ENCODE measurements around the gene MAP1LC3B.

The MAP1LC3B gene

DNA sequence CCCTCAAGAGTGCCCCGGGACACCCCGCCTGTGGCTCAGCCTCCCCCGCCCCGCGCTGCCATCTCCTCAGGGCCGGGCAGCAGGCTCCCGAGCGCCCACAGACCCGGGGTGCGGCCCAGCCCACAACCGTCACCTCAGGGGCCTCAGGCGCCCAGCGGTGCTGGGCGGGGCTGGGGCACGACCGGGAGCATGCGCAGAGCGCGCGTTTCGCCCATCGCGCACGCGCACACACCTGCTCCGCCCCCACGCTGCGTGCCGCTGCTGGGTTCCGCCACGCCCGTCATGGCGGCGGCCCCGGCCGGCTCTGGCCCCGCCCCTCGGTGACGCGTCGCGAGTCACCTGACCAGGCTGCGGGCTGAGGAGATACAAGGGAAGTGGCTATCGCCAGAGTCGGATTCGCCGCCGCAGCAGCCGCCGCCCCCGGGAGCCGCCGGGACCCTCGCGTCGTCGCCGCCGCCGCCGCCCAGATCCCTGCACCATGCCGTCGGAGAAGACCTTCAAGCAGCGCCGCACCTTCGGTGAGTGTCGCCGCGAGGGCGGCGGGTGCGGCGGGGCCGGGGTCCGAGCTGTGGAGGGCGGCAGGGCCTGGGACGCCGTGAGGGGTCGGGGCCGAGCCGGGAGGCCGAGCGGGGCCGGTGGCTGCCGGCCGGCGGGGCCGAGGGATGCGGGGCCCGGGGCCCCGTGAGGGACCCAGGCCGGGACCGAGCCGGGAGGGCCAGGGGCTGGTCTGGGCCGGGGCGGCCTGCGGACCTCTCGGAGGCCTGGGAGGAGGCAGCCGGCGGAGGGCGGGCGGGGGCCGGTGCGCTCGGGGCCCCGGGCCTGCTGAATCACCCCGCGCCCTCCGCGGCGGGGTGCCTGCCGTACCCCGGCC lies at the start of gene MAP1LC3B:
Gene MAP1LC3B (plus strand): TSS at position 387 of the 871 bp plus-strand sequence. CDS start 92 bp downstream, at position 479.
- DNase-seq, result peak; percentile 100

DNA sequence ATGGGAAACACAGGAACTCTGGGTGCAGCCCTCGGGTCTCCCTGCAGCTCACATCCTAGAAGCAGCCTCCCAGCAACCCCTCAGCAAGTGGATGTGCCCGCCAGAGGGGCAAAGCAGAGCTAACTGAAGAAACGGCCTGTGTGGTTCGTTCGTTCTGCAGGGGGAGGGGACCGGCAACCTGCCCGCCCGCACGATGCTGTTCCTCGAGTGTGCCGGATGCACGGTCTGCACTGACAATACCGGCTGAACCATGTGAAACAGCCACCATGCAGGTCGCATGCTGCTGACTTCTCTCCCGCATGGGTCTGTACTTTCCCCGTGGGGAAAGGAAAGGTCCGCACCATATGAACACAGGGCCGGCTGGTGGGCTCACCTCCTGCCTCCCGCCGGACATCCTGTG lies 49.6 kb upstream of the MAP1LC3B start:
- no peak for DNase-seq

DNA sequence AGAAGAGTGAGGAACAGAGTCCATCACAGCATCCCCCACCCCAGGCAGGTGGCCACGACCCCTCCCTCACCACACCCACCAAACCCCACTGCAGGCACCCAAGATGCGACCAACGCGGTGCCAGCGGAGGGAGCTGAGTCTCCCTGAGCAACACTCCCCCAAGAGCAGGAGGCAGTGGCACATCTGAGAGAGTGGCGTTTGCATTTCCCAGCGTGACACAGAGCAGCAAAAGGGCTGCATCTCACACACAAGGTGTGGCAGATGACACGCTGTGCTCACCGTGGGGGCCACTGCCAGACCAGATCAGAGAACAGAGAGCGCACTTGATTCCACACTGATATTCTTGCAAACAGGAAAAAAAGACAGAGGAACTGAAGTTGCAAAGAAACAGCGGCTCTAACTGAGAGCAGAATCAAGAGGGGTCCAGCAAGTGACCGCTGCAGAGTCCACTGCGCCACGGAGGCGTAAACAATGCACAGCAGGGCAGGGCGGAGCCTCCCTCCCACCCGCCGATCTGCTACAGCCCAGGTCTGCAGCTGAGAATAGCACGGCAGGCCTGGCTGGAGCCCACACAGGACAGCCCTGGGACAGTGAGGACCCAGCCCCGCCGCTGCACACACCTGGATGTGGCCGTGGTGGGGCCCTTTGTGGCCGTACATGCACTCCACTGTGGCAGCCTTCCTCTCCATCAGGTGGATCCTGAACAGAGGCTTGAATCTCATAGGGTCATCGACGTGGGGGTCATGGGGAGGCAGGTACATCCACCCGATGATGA lies 49.0 kb upstream of the MAP1LC3B start:
- no peak for DNase-seq

DNA sequence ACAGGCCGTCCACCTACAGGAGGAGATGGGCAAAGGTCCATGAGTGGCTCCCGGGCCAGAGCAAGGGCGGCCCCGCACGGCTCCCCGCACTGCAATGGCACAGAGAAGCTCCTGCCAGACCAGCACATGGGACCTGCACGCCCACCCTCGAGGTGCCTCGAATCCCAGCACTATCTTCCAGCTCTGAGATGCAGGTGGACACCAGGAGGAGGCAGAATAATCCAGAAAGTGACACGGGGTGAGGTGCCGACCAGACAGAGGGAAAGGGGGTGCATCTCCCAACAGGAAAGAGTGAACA lies 48.4 kb upstream of the MAP1LC3B start:
- no peak for DNase-seq

DNA sequence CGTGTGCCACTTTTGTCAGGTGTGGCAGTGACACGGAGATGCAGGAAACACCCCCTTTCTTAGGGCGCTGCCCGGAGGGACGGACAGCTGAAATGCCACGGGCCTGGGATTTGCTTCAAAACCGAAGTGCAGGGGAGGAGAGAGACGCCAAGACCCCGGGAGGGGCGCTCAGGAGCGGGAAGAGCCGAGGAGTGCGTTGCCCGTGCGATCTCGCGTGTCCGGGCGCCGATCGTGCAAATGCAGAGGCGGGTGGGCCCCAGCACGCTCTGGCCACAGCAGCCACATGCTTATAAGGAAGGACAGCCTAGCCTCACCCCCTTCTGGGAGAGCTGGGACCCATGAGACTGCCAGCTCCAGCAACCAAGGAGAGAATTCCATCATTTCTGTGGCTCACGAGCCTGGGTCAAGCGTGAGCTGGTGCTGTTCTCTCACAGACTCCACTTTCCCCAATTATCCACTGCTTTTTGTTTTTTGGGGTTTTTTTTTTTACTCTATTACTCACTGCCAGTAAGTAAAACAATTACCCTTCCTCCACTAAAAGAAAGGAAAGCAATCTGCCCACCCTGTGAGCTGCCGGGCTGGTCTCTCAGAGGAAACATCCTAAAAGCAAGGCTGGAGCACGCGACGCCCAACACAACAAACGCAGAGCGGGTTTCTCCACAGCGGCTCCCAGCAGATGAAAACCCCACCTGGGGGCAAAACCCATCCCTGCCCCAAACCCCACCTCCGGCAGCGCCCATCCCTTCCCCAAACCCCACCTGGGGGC lies 47.8 kb upstream of the MAP1LC3B start:
- DNase-seq, result no peak

DNA sequence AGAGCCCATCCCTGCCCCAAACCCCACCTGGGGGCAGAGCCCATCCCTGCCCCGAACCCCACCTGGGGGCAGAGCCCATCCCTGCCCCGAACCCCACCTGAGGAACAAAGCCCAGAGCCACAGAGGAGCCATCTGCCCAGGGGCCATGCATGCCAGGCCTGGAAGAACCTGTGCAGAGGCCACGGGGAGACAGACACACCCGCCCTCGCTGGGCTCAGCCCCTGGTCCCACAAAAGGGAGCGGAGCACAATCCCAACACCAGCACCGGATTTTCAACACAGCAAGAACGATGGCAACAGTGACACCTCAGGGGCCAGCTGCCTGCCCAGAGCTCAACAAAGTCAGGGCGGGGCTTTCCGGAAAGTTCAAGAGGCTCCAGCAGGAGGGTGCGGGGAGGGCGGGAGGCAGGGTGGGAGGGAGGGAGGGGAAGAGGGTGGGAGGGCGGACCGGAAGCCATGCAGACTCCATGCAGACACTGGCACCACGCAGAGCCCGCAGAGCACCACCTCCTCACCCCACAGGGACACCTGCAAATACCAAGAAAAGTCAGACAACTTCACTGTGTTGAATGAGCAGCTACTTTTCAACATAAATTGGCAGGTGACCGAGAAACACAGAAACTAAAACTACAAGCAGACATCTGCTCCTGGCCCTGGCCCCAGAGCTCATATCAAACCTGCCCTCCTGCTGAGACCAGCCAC lies 47.1 kb upstream of the MAP1LC3B start:
- no peak for DNase-seq

DNA sequence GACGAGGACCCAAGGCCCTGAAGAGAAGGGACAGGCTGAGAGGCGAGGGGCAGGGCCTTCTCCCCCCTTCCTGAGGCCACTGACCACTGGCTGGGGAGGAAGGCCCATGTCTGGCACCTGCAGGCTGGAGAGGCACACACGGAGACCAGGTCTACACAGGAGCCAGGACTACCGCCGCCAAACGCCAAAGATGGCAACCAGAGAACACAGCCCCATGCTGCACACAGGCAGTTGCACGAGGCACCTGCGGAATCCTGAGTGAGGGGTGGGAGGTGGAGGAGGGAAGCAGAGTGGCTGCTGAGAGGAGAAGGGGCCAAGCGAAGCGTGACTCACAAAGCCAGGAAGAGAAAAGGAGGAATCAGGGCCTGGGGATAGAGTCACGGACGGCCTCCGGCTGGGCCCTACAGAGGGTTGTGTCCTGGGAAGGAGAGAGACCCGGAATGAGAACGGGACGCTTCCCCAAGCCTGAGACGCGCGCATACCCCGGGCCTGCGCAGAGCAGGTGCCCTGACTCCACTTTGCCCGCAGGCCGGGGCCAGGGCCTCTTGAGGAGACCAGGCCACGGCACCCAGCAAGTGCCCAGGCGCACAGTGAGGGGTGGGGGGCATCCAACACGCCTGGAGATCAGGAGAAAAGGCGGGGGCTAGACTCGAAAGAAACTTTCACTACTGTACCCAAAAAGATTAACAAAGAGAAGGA lies 46.3 kb upstream of the MAP1LC3B start:
- DNase-seq, result no peak

DNA sequence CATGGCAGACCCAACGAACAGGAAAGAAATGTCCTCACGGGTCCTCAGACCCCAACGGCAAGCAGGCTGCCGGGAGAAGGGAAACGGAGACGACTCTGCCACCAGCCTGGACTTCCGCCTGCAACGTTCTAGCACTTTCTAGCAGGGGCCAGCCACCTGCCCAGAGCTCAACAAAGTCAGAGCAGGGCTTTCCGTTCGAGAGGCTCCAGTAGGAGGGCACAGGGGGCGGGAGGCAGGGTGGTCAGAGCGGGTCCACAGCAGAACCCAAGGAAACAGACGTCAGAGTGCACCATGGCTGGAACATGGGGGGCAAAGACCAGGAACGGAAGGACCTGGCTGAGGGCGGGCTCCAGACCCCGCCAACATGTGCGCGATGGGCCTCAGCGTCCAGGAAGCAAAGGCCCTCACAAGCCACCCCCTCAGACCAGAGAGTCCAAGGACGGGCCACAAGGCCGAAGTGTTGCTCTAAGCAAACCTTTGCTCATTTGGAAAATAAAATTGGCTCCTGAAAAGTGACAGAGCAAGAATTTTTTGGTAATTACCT lies 45.5 kb upstream of the MAP1LC3B start:
- no peak for DNase-seq

DNA sequence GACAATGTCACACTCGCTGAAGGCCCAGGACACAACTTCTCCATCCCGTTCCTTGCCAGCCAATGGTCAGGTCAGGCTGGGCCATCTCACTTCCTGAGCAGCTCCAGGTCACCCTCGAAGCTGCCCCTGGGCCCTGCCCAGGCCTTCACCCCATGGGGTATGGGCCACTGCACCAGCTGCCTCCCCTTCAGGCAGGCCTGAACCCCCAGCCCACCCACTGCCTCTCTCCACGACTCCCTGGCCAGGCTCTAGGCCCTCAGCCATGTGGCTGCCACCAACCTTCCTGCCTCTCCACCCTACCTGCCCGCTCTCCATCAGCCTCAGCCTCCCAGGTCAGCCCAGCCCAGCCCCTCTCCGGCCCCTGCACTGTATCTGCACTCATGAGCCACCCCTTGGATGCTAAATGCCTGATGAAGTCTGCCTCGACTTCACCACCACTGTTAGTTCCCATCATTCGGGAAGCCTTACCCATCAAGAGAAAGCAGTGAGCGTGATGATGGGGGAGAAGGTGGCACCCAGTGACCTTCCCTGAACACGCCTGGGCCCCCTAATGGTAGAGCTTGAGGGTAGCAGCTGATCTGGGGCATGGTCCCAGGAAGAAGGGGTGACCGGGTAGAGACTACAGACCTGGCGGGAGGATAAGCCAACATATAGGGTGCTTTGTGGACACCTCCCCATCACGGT lies 44.1 kb upstream of the MAP1LC3B start:
- DNase-seq, result no peak

DNA sequence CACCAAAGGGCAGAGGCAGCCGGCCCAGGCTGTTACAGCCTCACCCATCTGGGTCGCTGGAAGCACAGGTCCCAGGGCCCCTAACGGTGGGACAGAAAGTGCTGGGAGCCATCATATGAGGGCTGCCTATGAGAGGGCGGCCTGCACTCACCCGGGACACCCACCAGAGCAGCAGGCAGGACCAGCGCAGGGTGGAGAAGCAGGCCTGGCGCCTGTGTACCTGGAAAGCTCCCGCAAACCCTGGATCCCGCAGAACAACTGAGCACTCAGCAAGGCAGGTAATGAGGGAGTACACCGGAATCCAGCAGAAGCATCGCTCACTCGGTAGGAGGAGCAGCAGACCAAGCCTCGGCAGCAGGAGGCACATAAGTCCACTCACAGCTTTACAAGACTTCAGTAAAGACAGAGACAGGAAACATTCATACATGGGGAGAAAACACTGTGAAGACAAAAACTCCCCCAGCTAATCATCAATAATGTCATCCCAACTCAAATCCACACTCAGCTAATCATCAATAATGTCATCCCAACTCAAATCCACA lies 43.4 kb upstream of the MAP1LC3B start:
- no peak for DNase-seq

DNA sequence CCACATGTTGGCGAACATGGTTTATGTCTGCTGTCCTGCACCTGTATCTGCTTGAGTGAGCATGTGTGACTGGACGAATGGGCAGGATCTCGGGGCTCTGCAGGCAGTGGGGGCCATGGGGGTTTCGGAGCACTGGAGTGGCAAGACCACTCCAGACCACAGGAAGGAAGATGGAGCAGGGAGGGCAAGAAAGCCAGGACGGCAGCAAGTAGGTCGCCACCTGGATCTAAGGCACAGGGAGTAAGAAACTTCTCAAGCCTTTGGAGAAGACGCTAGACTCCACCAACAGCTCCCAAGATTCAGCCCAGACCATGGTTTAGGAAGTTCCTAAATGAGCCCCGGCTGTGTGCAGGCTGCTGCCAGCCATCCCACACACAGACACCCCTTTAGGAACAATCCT lies 42.1 kb upstream of the MAP1LC3B start:
- DNase-seq, result no peak

DNA sequence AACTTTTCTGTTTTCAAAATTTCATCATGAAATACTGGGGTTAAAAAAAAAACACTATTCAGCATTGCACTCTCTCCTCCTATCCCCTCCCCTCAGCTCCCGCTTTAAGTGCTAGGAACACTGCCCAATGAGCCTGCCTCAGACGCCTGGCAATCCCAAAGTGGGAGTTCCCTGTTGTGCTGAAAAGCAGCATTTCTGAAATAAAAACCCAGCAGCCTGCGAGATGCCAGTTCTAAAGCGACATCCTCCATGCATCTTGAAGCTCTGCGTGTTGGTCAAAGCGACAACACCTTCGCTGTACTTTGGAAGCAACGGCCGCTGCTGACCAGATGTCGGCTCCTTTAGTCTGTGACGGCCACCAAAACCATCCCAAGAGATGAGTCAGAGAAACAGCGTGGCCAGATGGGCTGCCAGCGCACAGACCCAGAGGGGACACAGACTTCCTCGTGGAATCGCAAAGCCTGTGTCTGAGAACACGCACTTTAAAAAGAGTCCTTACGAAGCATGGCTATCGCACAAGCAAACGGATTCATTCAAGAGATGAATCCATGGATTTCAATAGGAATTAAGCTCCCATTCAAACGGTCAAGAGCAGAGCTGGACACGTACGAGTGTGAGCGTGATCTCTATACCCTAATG lies 41.3 kb upstream of the MAP1LC3B start:
- no peak for DNase-seq

DNA sequence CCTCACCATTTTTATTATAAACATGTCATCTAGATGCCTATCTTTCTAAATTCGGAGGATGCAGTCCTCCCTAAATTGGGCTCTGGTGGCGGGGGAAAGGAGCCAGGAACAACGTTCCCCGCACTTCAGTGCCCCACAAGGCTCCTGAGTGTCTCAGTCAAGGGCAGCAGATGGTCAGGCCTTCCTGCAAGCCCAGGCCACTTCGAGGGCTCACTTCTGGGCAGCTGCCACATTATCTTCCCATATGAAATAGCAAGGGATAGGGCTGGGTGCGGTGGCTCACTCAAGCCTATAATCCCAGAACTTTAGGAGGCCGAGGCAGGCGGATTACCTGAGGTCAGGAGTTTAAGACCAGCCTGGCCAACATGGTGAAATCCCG lies 40.8 kb upstream of the MAP1LC3B start:
- no peak for DNase-seq

DNA sequence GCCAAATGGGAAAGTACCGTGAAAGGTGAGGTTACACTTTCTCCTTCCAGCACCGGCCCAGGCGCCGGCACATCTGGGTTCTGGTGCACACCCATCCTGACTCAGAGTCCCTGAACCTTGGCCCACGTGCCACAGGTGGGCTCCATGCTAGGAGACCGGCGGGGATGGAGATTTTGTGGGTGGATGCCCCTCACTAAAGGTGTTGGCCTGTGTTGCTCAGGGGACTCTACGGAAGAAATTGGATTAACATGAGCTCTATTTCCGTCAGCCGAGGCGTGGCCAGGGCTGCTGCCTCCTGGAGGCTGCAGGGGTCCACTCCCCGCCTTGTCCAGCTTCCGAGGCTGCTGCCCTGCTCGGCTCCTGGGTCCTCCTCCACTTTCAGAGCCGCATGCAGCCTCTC lies 39.3 kb upstream of the MAP1LC3B start:
- no peak for DNase-seq

DNA sequence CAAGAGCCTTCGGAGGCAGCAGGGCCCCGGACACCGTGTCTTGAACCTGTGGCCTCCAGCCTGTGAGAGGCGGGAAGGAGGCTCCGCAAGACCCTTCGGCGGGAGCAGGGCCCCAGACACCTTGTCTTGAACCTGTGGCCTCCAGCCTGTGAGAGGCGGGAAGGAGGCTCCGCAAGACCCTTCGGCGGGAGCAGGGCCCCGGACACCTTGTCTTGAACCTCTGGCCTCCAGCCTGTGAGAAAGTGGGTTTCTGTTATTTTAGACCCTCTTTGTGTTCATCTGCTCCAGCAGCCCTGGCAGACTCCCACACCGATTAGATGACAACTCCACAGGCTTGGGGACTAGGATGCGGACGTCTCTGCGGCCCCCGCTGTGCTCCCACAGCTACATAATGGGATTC lies 38.5 kb upstream of the MAP1LC3B start:
- DNase-seq, result no peak

DNA sequence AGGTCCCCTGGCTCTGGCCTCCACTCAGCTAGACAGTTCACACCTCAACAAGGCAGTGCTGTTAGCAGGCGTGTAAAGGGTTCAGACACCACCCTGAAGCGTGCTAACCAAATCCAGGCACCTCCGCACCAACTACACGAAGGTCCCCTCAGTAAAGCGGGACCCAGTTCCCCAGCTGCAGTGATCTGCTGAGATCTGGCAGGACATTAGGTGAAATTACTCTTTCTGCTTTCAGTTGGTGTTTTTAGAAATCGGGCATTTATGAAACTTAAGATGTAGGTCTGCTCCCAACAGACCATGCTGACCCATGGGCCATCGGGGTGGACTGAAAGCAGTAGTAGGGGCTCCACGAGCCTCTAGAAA lies 35.7 kb upstream of the MAP1LC3B start:
- no peak for DNase-seq

DNA sequence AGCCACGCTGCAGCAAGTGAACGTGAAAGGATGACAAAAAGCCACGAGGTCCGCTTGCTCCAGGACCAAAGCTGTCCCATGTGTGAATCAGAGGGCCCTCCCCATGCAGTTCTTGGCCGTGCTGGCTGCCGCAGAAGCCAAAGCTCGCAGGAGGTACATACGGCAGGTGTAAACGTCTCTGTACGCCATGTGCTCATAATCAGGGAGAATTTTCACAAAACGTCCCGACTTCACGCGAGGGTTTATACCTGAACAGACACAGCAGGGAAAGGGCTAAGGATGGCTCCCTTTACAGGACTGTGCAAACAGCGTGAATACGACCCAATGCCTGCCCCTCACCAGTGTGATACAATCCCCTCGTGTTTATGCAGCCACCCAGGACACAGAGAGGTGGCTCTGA lies 33.9 kb upstream of the MAP1LC3B start:
- no peak for DNase-seq

DNA sequence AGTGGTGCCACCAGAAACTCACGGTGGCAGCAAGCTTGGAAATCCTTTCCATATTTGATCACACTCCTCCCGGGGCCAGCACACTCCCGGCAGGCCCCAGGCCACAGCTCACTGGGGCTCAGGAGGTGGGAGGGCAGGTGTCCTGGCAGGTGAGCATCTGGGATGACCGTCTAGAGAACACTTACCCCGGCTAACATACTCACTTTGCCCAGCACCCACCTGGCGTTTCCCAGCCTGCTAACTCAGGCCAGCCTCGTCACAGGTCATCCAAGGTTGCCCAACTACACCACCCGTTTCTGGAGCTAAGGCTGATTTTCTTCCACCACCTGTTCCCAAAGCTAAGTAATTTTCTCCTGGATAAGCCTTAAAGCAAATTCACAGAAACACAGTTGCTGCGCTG lies 33.4 kb upstream of the MAP1LC3B start:
- DNase-seq, result no peak

DNA sequence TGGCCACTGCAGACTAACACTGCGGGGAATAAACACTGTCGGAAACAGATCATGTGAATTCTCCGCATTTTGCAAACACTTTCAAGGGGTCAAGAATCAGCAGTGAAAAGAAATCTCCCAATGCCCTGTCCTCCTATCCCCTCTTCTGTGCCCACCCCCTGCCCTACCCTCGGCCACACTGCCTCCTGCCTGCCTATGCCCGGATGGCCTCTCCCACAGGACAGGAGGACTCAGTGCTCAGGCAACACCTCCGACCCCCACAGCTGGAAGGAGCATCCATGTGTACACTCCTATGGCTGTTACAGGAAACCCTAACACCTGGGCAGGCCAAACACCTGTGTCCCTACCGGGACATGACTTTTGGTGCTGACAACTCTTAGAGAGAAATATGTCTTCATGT lies 33.0 kb upstream of the MAP1LC3B start:
- no peak for DNase-seq

DNA sequence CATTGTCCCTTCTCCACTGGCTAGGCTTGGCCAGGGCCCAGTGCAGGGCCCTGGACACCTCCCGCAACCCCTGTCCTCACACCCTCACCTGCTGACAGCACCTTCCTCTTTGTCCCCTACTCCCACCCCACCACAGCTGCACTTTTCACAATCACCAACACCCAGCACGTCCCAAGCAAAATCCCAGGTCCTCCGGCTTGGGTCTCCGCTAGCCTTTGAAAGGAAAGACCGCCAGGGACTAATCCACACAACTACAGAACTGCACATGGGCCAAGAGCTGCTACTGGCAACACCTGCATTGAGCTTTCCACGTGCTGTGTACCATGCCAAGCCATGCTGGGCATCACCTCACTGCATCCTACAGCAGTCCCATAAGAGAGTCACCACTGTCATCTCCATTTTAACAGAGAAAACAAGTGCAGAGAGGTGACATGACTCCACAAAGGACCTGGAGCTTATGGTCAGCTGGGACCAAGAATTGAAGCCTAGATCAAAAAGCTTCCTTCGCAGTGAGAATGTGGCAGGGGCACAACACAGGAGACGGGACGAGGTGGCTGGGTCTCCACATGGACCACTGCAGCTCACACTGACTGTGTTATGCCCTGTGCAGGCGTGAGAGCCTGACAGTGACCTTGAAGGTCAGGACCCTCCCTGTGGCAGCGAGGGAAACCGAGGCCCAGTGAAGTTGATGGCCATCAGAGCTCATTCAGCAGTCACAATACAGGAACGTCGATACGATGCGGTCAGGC lies 31.1 kb upstream of the MAP1LC3B start:
- DNase-seq, result no peak
